Heart right ventricle (tissue), 16 donors: ENCODE data around the gene RFK. TPM values are rescaled to one million over a fixed set of nuclear protein-coding genes. Genes with fewer than 3 reads are reported as not detected.
A peak's percentile ranks its signal among the peaks of the same experiment; 100 is the strongest.

Source experiments
- ATAC-seq, 8 donors: fragments of 200-7000 bp; cut with Tn5 transposase; one replicate each; pipeline ENCODE4 v1.9.1; 2020; ENCODE audit warnings: mild to moderate bottlenecking in 8 of 8, moderate library complexity in 8 of 8, moderate number of reproducible peaks in 1 of 8
- DNase-seq, 2 donors: peaks; one replicate each; pipeline ENCODE4 v3.0.0-alpha.2; 2020
- H3K27ac ChIP-seq, 10 donors: fragments of 200-600 bp; sonication (generic) in 2 of 10; one replicate each; pipeline versions ENCODE4 v1.5.0 to v1.8.0; 2020 to 2022; ENCODE audit warnings: mild to moderate bottlenecking in 3 of 10
- H3K27me3 ChIP-seq, 7 donors: fragments of 200-600 bp; one replicate each; pipeline ENCODE4 v1.8.0; 2021 to 2022; ENCODE audit warnings: mild to moderate bottlenecking in 2 of 7
- H3K36me3 ChIP-seq, 9 donors: fragments of 200-600 bp; sonication (generic) in 1 of 9; one replicate each; pipeline versions ENCODE4 v1.5.0 to v1.8.0; 2020 to 2022; ENCODE audit warnings: mild to moderate bottlenecking in 2 of 9
- H3K4me1 ChIP-seq, 9 donors: fragments of 200-600 bp; sonication (generic) in 1 of 9; one replicate each; pipeline versions ENCODE4 v1.5.0 to v1.8.0; 2020 to 2022; ENCODE audit warnings: mild to moderate bottlenecking in 4 of 9
- H3K4me3 ChIP-seq, 10 donors: fragments of 200-600 bp; sonication (generic) in 2 of 10; one replicate each; pipeline versions ENCODE4 v1.5.0 to v1.8.0; 2020 to 2022; ENCODE audit warnings: mild to moderate bottlenecking in 7 of 10, moderate library complexity in 2 of 10
- H3K9me3 ChIP-seq, 11 donors: fragments of 200-600 bp in 10 of 11; sonication (generic) in 2 of 11; one replicate each; pipeline versions ENCODE4 v1.5.0 to v1.8.0; 2013 to 2022; ENCODE audit warnings: mild to moderate bottlenecking in 2 of 11, control low read depth in 1 of 11, moderate library complexity in 1 of 11
- CTCF ChIP-seq, 9 donors: fragments of 200-600 bp; sonication (generic) in 2 of 9; IDR thresholded peaks; one replicate each; pipeline versions ENCODE4 v1.5.0 to v1.8.0; 2021 to 2022; ENCODE audit warnings: antibody characterized with exemption in 9 of 9, mild to moderate bottlenecking in 5 of 9, moderate library complexity in 1 of 9
- WGBS, 2 donors: extraction: QIAGEN DNeasy Blood & Tissue Kit; methylation state at CpG; one replicate each; pipeline ENCODE4 v1.1.7; 2013; ENCODE audit warnings: inconsistent platforms in 1 of 2; 5-methylcytosine and 5-hydroxymethylcytosine counted together
- intact Hi-C, 10 donors: fragments of 100-400 bp; cut with DNase I; formaldehyde crosslinking; loops; one replicate each; pipeline versions ENCODE4 v1.11.1 to v1.14.2; 2022
- polyA plus RNA-seq, 2 donors: library from polyadenylated mRNA; stranded (reverse); fragments of 200-250 nt; gene quantifications; one replicate each; pipeline ENCODE4 v1.2.3, GENCODE V29; 2013
- total RNA-seq, 10 donors: library from RNA; stranded (reverse); fragmentation: NEBNext Ultra II Directional in 3 of 10; extraction: Animal tissue kit (Norgen Biotek cat#: 25700) in 3 of 10; gene quantifications; one replicate each; pipeline versions ENCODE4 v1.2.1 to v1.2.4, GENCODE V29; 2021 to 2023
- donor health status: Arrhythmogenic right ventricular cardiomyopathy.
- donor health status: ischemic (EF 13 %, LVEDD 7.1; RV severe dilation, severe dysfunction).
- donor health status: healthy with polysubstance abuse.
- donor health status: DM: no; HTN: yes; CAD: no.
- donor health status: DM: no; HTN: no; CAD: no.
- donor health status: ischemic (EF 25% LVEDD 6.9; RV normal size, moderate dysfunction).
- donor health status: ischemic (EF 25% LVEDD 5.7; RV mildly dilated, moderate dysfunction).
- donor health status: healthy.
- donor health status: DM: yes; HTN: yes; CAD: no.
- donor health status: Ischemic cardiomyopathy.
- donor health status: ischemic (EF 35%, LVEDD 5.7; RV mildly dilated, moderate dysfunction).
- donor health status: nonischemic (EF 11% LVEDD 7.7; RV severe dilation, severe dysfunction).
- donor health status: DM: yes; HTN: yes; CAD: no.
- donor health status: PGD.
- donor health status: ischemic (EF 29% LVEDD 5.4; RV normal size, mild dysfunction).
- donor health status: nonischemic (EF 23%, LVEDD 6.1; RV moderate dilation, normal function).

Gene RFK
- total and polyA plus RNA-seq, 12 donors, result 7.1 to 33.6 (median 21.2) TPM

- Histone ChIP-seq H3K36me3 (no peaks in the 10 kb centered on the region), H3K4me3 (no peak overlapping the region), H3K4me1 (peaks cover 3 to 50% (median 32%) of the 10 kb centered on the region in 9 donors), H3K9me3 (no peaks in the 10 kb centered on the region), H3K27me3 (no peaks in the 10 kb centered on the region), H3K27ac (peak overlapping the region in 9 of 10 donors; percentile 20 to 71 (median 53))
- no peak for TF ChIP-seq CTCF (IDR thresholded peaks at IDR 0.05)
- ATAC-seq (peak; percentile 88 to 96 (median 90)), DNase-seq (peak; percentile 66 to 78)
- 73 to 78% methylated on average over 10 of the region's 10 CpGs for WGBS, 2 donors
- intact Hi-C loops, result no loop called here
These were observed 19.3 kb downstream of the RFK start for GRCh38 chr9:76374783-76375559.

- ATAC-seq, result no peak
- Histone ChIP-seq H3K9me3 (no peaks in the 10 kb centered on the region), H3K27ac (peak overlapping the region in 8 of 10 donors; percentile 12 to 71 (median 49)), H3K4me1 (peaks cover 5 to 61% (median 37%) of the 10 kb centered on the region in 9 donors), H3K36me3 (no peaks in the 10 kb centered on the region), H3K27me3 (no peaks in the 10 kb centered on the region), H3K4me3 (no peak overlapping the region)
- intact Hi-C loops, result no loop called here
- DNase-seq, result no peak
- no peak for TF ChIP-seq CTCF (IDR thresholded peaks at IDR 0.05)
- 79 to 87% methylated on average over 6 of the region's 6 CpGs for WGBS, 2 donors
These were observed 20.3 kb downstream of the RFK start for GRCh38 chr9:76373784-76374474.

GRCh38 chr9:76373173-76373783, 20.9 kb downstream of the RFK start:
- Histone ChIP-seq H3K4me3 (no peak overlapping the region), H3K27ac (peak overlapping the region in 8 of 10 donors; percentile 12 to 68 (median 46)), H3K27me3 (no peaks in the 10 kb centered on the region), H3K4me1 (peaks cover 5 to 61% (median 37%) of the 10 kb centered on the region in 9 donors), H3K9me3 (no peaks in the 10 kb centered on the region), H3K36me3 (no peaks in the 10 kb centered on the region)
- DNase-seq (peak; percentile 36 to 54), ATAC-seq (peak; percentile 57 to 78 (median 74))
- 44 to 59% methylated on average over 4 of the region's 4 CpGs for WGBS, 2 donors
- TF ChIP-seq CTCF (IDR thresholded peaks at IDR 0.05), result no peak
- intact Hi-C loops, result no loop called here

- intact Hi-C loops, result no loop called here
- ATAC-seq, result no peak
- Histone ChIP-seq H3K4me1 (peaks cover 5 to 61% (median 37%) of the 10 kb centered on the region in 9 donors), H3K9me3 (no peaks in the 10 kb centered on the region), H3K4me3 (no peak overlapping the region), H3K27me3 (no peaks in the 10 kb centered on the region), H3K27ac (peak overlapping the region in 4 of 10 donors; percentile 20 to 68 (median 59)), H3K36me3 (no peaks in the 10 kb centered on the region)
- no peak for TF ChIP-seq CTCF (IDR thresholded peaks at IDR 0.05)
- DNase-seq, result no peak
These were observed 21.9 kb downstream of the RFK start for GRCh38 chr9:76372336-76372735.
